HL-60 (cell line): ENCODE results near the gene MDP1.

Experiments
- GABPA ChIP-seq: IDR thresholded peaks from 2 replicates; pipeline ENCODE4 v1.6.1; 2012; ENCODE audit warnings: low read depth
- POLR2AphosphoS5 ChIP-seq: IDR thresholded peaks from 2 replicates; pipeline ENCODE4 v1.6.1; 2012; ENCODE audit warnings: low read depth
- SPI1 ChIP-seq: IDR thresholded peaks from 2 replicates; pipeline ENCODE4 v1.6.1; 2012; ENCODE audit warnings: low read depth, mild to moderate bottlenecking, borderline replicate concordance
- TF ChIP-seq, protein P1 (sequence below): IDR thresholded peaks from one replicate; pipeline ENCODE4 v1.5.1; 2011; ENCODE audit warnings: low read length, control low read depth, inconsistent platforms; ENCODE audit not compliant: insufficient read depth
- TF ChIP-seq, protein P2 (sequence below): IDR thresholded peaks from 2 replicates; pipeline ENCODE4 v1.6.1; 2012; ENCODE audit warnings: low read depth; ENCODE audit not compliant: insufficient replicate concordance

- TF ChIP-seq, protein P1, sequence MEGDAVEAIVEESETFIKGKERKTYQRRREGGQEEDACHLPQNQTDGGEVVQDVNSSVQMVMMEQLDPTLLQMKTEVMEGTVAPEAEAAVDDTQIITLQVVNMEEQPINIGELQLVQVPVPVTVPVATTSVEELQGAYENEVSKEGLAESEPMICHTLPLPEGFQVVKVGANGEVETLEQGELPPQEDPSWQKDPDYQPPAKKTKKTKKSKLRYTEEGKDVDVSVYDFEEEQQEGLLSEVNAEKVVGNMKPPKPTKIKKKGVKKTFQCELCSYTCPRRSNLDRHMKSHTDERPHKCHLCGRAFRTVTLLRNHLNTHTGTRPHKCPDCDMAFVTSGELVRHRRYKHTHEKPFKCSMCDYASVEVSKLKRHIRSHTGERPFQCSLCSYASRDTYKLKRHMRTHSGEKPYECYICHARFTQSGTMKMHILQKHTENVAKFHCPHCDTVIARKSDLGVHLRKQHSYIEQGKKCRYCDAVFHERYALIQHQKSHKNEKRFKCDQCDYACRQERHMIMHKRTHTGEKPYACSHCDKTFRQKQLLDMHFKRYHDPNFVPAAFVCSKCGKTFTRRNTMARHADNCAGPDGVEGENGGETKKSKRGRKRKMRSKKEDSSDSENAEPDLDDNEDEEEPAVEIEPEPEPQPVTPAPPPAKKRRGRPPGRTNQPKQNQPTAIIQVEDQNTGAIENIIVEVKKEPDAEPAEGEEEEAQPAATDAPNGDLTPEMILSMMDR: no peak
- TF ChIP-seq, protein P2, sequence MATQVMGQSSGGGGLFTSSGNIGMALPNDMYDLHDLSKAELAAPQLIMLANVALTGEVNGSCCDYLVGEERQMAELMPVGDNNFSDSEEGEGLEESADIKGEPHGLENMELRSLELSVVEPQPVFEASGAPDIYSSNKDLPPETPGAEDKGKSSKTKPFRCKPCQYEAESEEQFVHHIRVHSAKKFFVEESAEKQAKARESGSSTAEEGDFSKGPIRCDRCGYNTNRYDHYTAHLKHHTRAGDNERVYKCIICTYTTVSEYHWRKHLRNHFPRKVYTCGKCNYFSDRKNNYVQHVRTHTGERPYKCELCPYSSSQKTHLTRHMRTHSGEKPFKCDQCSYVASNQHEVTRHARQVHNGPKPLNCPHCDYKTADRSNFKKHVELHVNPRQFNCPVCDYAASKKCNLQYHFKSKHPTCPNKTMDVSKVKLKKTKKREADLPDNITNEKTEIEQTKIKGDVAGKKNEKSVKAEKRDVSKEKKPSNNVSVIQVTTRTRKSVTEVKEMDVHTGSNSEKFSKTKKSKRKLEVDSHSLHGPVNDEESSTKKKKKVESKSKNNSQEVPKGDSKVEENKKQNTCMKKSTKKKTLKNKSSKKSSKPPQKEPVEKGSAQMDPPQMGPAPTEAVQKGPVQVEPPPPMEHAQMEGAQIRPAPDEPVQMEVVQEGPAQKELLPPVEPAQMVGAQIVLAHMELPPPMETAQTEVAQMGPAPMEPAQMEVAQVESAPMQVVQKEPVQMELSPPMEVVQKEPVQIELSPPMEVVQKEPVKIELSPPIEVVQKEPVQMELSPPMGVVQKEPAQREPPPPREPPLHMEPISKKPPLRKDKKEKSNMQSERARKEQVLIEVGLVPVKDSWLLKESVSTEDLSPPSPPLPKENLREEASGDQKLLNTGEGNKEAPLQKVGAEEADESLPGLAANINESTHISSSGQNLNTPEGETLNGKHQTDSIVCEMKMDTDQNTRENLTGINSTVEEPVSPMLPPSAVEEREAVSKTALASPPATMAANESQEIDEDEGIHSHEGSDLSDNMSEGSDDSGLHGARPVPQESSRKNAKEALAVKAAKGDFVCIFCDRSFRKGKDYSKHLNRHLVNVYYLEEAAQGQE: no peak
- TF ChIP-seq POLR2AphosphoS5: no peak
- no peak for TF ChIP-seq GABPA
- TF ChIP-seq SPI1: no peak
Measured at GRCh38 chr14:24185026-24185425, 30.8 kb downstream of the MDP1 start.
